Measurements from ENCODE around the gene WARS2. TPM values are rescaled to one million over a fixed set of nuclear protein-coding genes. Genes with fewer than 3 reads are reported as not detected.

The WARS2 gene
- total and polyA plus RNA-seq, 2 of the 8 experiments (the other 6 are each of a cell fraction or from before 2014, with no cell fraction given): 4.3 to 12.9 TPM

DNA sequence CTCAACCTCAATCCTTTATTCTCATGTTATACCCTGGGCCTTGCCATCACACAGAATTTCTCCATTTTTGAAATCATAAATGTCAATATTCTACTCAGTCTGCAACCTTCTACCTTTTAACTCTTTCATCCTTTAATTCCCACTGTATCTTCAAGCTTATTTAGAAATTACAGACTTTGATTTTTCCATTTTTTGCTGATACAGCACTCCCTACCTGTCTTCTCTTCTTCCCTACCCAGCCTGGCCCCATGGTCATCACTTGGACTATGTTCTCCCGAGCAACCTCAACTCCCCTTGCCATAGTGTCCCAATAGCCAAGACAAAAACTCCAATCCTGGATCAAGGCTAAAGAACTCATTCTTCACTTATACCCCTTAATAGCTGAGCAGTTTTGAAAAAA is 14.6 kb downstream of the WARS2 start:
- Histone ChIP-seq H3K4me3 (ENCODE audit: extremely low read depth in 1 of 4, insufficient read depth in 2 of 4, low read depth in 3 of 4, low read length in 4 of 4) (no peak overlapping the region), H3K4ac (replicated peaks; ENCODE audit: insufficient read length, low read depth, low read length) (no peak overlapping the region), H3K23me2 (ENCODE audit: low read depth, low read length) (no peaks in the 10 kb centered on the region; the same call in 1 of the 2 replicates), H3K14ac (ENCODE audit: insufficient read length) (no peak overlapping the region), H4K91ac (replicated peaks; ENCODE audit: insufficient read length, low read length) (no peak overlapping the region), H2BK15ac (ENCODE audit: low read length) (no peak overlapping the region), H3K79me1 (ENCODE audit: low read depth, low read length) (no peaks in the 10 kb centered on the region), H3K36me3 (ENCODE audit: control insufficient read depth in 2 of 4, insufficient read depth in 4 of 4, low read length in 3 of 4) (no peaks in the 10 kb centered on the region), H4K20me1 (replicated peaks in 1 of 2; ENCODE audit: control insufficient read depth in 1 of 2, insufficient read depth in 2 of 2, low read length in 2 of 2) (no peaks in the 10 kb centered on the region), H3K23ac (ENCODE audit: insufficient read length) (no peak overlapping the region), H2BK120ac (replicated peaks; ENCODE audit: low read depth, low read length) (no peak overlapping the region), H3K18ac (ENCODE audit: extremely low read depth, low read length) (no peak overlapping the region), H3K4me2 (ENCODE audit: insufficient read depth in 1 of 2, low read depth in 2 of 2, low read length in 2 of 2) (no peak overlapping the region), H2AFZ (ENCODE audit: low read length) (no peak overlapping the region), H3K9ac (replicated peaks in 1 of 4; ENCODE audit: extremely low read depth in 1 of 4, low read depth in 3 of 4, low read length in 3 of 4) (no peak overlapping the region), H3K4me1 (replicated peaks in 1 of 4; ENCODE audit: control insufficient read depth in 3 of 4, insufficient read depth in 4 of 4, low read length in 3 of 4) (no peaks in the 10 kb centered on the region), H2AK5ac (ENCODE audit: low read depth, low read length) (no peak overlapping the region), H3K79me2 (ENCODE audit: control insufficient read depth in 1 of 2, insufficient read depth in 2 of 2, low read length in 2 of 2) (no peaks in the 10 kb centered on the region), H3K56ac (replicated peaks; ENCODE audit: insufficient read length, low read depth, low read length) (no peak overlapping the region), H2BK5ac (ENCODE audit: low read depth, low read length) (no peak overlapping the region), H2BK12ac (ENCODE audit: low read depth, low read length) (no peak overlapping the region), H4K8ac (ENCODE audit: extremely low read depth, insufficient read depth, low read length) (no peak overlapping the region), H3K9me3 (ENCODE audit: insufficient read depth in 2 of 2, low read depth in 1 of 2, low read length in 1 of 2) (no peaks in the 10 kb centered on the region), H4K5ac (ENCODE audit: insufficient read length, low read depth, low read length) (no peak overlapping the region), H3K27ac (ENCODE audit: low read depth, low read length) (no peak overlapping the region), H3K27me3 (replicated peaks in 1 of 4; ENCODE audit: control insufficient read depth in 3 of 4, extremely low read depth in 1 of 4, insufficient read depth in 3 of 4, low read length in 3 of 4) (no peaks in the 10 kb centered on the region), H2BK20ac (ENCODE audit: low read length) (no peak overlapping the region)
- DNase-seq (ENCODE audit: low read depth in 1 of 2, low spot score in 2 of 2) (no peak), FAIRE-seq (no peak)
- WGBS, 2 experiments (ENCODE audit: extremely low coverage in 1 of 2, insufficient coverage in 1 of 2, insufficient read length in 1 of 2, insufficient replicate concordance in 2 of 2, low coverage in 1 of 2, low lambda C conversion rate in 2 of 2, missing lambda C conversion rate in 1 of 2): 100% methylated on average over 1 of the region's 1 CpG; no CpG with 5 or more reads in 1 of the 2 experiments
- POLR2A ChIA-PET (ENCODE audit: partially characterized antibody): no interaction called here
- CTCF ChIA-PET (ENCODE audit: partially characterized antibody): interaction anchor here (0.6 to 1.2 kb wide), 4 partner anchors 9 to 723 kb away, joined by 3 to 5 read pairs (median 4); no protein-coding TSS in a partner anchor
- no peak for TF ChIP-seq RFX5 (IDR thresholded peaks at IDR 0.05; ENCODE audit: borderline replicate concordance, low read depth, low read length)
- no peak for TF ChIP-seq CTCF (IDR thresholded peaks at IDR 0.05; ENCODE audit: control extremely low read depth in 1 of 3, insufficient read depth in 1 of 3, low read depth in 1 of 3, low read length in 3 of 3)
- TF ChIP-seq CHD1 (IDR thresholded peaks at IDR 0.05; ENCODE audit: low read depth, low read length): no peak
- TF ChIP-seq USF2 (IDR thresholded peaks at IDR 0.05; ENCODE audit: low read length): no peak

Data from H1 (cell line).